GM21367 (cell line): Measurements from ENCODE around the gene TMEM158.

ENCODE experiments used
- ATAC-seq: cut with Tn5 transposase; IDR thresholded peaks from one replicate; pipeline ENCODE4 v1.9.1; 2021; ENCODE audit not compliant: unreplicated experiment

Gene TMEM158

GRCh38 chr3:45176912-45177311 lies 49.2 kb downstream of the TMEM158 start:
- no peak for ATAC-seq
